ENCODE measurements around the gene SLC22A2.

Gene SLC22A2

DNA sequence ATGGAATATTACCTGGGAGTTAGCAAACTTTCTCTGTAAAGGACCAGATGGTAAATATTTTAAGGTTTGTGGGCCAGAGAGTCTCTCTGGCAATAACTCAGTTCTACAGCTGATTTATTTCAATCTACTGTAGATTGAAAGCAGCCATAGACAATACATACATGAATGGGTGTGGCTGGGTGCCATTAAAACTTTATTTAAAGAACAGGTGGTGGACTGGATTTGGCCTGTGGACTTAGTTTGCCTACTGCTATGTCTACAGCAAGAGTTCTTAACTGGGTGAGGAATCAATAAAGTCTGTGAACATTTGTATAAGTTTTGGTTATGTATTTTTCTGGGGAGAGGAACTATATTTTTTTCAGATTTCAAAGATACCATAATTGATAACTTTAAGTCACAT is 55.1 kb downstream of the SLC22A2 start:
- no peak for DNase-seq

DNA sequence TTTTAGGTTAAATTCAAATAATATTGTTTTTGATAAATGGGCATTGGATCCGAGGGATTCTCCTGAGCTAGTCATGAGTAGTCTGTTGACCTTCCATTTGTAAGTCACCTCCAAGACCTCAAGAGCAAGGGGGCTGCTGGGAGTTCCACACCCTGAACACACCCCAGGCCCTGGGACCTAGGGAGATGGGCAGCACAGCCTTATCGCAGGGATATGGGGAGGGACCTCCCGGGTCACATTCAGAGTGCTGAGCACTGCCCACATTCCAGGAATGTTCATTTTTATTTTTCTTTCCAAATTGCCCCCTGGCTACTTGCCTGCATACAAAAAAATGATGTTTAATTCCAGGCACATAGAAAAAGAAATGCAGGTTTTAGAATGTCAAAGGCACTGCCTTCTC is 55.5 kb downstream of the SLC22A2 start:
- DNase-seq: no peak

DNA sequence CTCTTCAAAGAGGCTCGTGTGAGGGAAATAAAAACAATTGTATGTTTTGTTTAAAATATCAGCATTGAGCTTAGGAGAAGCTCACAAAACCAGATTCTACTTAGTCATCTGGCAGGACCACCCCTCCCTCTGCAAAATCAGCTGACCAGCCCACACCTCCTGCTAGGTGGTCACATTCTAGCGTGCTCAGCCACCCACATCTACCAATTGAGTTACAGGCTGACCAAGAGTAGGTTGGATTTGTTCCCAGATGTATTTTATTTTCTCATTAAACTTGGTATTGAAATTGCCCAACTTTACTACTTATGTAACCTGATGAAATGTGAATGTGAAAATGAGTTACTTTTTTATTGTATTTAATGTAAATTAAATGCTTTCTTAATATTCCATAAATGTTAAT is 56.2 kb downstream of the SLC22A2 start:
- no peak for DNase-seq

DNA sequence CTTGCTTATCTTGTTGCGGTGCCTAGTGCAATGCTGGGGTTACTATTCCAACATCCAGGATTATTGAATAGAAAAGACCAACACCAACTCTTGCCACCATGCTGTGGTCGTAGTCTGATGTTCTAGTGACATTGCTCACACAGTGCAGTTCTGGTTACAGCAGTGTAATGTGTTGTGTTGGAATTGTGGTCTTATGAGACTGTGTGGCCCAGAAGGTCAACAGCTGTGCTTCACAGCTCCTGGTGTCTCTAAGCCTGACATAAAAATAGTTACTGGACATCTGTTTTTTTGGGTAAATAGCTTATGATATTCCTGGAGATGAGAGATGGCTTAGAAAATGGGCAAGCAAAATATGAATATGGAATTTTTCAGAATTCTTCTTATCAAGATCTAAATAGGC is 57.6 kb downstream of the SLC22A2 start:
- DNase-seq: no peak

DNA sequence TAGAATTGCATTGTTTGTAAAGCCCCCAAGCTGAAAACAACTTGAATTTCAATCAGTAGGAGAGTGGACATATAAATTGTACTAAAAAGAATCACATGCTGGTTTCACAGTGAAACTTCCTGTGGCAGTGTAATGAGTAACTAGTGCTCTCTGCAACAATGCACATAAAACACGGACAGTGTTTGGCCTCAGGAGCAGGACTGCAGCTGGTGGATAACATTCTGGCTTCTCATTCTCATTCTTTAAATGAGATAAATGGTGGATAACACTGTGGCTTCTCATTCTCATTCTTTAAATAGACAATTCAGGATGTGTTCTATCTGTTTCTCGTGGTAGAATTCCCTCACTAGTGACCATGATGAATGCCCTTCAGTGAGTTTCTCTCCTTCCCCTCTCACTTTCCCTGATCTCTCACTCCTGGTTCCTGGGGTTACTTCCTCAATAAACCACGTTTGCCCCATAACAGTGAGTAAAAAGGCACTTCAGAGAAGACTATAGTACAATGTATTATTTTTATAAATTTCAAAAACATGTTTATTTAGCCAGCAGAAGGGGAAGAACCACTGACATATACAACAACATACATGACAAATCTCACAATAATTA is 59.9 kb downstream of the SLC22A2 start:
- no peak for DNase-seq

DNA sequence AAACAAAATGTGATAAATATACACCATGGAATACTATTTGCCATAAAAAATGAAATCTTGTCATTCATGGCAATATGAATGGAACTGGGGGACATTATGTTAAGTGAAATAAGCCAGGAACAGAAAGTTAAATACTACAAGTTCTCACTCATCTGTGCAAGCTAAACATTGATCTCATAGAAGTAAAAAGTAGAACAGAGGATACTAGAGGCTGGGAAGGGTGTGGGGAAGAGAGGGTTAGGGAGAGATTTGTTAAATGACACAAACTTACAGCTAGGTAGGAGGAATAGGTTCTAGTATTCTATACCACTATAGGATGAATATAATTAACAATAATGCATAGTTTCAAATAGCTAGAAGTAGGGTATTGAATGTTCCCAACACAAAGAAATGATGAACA is 61.0 kb downstream of the SLC22A2 start:
- DNase-seq: no peak

DNA sequence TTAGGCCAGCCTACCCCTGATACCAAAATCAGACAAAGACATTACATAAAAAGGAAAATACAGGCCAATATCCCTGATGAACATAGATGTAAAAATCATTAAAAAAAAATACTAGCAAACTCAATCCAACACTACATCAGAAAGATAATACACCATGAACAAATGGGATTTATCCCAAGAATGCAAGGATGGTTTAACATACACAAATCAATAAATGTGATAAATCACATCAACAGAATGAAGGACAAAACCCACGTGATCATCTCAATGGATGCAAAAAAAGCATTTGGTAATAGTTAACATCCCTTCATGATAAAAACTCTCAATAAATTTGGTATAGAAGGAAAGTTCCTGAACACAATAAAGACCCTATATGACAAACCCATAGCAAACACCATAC is 63.8 kb downstream of the SLC22A2 start:
- DNase-seq: no peak

DNA sequence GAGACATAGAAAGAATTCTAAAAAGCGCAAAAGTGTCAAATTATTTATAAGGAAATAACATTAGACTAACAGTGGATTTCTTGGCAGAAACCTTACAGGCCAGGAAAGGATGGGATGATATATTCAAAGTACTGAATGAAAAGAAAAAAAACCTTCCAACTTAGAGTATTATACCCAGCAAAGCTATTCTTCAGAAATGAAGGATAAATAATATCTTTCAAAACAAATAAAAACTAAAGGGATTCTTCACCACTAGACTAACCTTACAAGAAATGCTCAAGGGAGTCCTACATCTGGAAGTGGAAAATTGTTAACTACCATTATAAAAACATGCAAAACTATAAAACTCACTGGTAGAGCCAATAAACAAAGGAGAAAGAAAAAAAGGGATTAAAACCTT is 65.8 kb downstream of the SLC22A2 start:
- no peak for DNase-seq

DNA sequence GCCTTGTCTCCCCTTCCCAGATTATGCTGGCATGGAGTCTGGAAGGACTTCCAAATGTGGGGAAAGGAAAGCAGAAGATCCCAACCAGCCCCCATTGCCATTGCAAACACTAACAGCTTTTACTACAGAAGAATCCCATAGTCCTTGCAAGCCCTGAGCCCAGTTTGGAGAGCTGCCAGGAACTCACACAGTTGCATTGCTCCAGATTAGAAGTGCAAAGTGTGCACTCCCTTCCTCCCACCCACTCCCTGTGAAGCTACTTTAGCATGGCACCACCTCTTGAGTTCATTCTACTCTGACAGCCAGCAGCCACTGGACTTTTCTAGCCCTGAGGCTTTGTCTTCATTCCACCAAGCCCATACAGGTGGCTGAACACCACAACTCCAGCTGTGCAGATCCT is 67.6 kb downstream of the SLC22A2 start:
- DNase-seq: no peak

DNA sequence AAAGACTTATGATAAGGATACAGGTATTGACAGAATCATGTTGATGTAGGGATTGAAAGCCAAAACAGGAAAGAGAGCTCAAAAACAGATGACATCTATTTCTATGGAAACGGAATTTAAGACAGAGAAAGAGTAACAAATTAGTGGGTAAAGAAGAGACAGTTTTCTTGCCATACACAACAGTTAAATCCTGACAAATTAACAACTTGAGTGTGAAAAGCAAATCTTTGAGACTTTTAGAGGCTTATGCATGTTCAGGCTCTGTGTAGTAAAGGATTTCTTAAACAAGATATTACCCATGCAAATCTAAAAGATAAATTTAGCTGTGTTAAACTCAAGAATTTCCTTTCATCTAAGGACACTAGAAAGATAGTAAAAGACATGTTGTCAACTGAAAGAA is 68.5 kb downstream of the SLC22A2 start:
- DNase-seq: no peak

DNA sequence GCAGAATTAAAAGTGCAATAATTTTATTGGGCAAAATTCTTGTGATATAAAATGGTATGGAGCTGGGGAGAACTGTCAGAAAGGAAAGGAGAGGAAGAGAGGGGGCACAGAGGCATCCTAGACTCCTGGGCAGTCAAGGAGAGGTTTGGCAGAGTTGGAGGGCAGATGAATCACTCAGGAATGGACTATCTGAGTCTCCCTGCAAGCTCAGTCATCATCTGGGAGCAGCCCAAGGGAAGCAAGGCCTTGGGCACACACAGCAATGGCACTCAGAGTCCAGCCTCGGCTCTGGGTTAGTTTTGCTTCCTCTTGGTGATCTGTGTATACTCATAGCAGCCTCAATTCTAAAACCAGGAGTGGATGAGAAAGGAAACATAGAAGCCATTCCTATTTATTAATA is 69.8 kb downstream of the SLC22A2 start:
- DNase-seq: no peak

DNA sequence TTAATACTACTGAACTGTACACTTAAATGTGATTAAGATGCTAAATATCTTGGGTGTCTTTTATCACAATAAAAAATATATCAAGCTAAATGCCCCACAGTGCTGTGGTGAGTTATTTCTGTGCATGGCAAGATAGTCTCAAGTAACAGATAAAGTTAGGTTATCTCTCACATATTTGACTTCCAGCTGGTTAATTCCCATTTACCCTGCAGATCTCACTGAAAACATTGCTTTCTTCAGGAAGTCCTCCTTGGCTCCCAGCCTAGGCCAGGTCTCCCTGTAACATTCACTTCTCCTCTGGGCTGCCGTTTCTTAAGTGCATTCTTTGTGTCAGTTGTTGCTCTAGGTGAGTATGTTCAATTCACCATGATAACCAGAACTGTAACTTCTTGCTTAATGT is 77.9 kb downstream of the SLC22A2 start:
- DNase-seq: no peak

DNA sequence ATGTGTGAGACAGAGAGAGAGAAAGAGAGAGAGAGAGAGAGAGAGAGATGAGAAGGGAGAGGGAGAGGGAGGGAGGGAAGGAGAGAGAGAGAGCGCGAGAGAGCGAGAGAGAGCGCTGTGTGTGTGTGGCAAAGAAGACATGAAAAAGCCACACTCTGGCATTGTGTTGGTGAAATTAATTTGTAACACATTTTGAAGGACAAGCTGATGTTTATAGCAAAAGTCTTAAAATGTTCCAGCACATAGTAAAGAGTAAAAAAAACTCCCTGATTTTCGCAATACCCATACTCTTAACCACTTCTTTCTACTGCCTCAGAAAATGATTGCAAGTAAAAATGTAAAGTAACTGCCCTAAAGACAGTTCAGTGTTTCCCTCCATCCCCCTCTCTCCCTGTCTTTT is 80.3 kb downstream of the SLC22A2 start:
- no peak for DNase-seq

DNA sequence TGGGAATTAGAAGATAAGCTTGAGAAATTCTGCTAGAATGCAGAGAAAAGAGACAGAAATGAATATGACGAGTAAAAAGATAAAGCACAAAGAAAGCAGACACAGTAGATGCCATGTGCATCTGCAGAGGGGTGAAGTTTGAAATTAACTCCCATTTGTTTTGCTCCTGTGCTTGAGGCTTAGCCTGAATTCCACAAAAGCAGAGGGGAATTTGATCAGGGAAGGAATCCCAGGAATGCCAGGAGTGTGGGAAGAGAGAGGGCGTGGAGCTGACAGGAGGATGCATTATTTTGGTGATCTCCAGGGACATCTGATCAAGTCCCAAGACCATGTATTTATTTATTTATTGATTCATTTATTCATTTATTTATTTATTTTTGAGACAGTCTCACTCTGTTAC is 81.4 kb downstream of the SLC22A2 start:
- DNase-seq: no peak

DNA sequence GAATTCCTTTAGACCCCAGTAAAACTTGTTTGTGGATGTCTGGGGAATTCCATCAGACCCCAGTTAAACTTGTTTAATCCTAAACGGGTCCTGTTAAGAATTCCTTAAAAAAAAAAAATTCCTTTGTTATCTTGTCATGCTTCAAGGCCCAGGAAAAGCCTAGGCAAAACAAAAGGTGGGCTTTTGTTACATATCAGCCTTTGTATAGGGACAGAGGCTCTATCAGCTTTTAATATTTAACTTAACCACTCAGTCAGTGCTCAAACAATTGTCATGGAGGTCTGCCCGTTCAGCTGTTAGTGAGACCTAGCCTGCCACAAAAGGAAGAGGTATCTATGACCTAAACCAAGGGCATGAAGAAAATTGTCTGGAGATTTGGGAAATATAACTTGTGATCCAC is 83.9 kb downstream of the SLC22A2 start:
- DNase-seq: no peak

DNA sequence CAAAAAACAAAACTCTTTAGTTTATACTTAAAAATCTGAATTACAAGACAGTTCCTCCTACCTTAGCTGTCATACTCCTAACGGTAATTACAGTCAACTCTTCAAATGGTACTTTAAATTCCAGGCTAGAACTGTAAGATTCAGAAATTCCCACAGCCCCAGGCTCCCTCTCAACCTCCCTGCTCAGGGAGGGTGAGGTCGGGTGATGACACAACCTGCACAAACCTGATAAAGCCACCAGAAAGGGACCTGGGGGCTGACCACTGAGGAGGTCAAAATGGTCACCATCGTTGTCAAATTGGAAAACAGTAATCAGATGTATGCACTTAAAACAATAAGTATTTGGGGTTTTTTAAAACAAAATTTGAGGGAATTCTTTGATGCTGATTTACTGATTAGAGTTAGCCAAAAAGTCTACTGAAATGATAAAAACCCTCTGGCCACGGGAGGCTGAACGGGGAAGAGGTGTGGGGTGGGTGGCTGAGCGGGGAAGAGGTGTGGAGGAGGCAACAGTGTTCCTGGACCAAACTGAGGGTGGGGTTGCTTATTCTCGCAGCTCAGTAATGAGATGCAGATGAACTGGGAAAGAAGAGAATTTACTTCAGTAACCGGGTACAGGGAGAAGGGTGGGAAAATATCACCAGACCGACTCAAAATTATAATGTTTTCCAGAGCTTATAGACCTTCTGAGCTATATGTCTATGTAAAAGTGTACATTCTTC is 84.7 kb downstream of the SLC22A2 start:
- no peak for DNase-seq

DNA sequence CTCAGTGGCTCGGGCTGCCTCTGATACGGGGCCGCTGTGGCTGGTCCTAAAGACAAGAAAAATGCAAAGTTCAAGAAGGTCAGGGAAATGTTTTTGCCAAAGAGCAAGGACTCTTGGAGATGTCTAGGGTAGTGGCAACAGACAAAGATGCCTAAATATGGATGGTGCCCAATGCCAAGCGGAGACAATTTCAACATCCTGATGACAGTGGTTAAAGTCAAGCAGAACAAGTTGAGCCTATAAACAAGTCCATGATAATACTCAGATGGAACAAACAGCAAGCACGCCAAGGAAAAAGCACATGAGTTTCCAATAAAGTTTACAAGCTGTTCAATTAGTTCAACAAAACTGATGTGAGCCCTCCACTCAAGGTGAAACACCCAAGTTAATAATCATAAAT is 85.9 kb downstream of the SLC22A2 start:
- no peak for DNase-seq

DNA sequence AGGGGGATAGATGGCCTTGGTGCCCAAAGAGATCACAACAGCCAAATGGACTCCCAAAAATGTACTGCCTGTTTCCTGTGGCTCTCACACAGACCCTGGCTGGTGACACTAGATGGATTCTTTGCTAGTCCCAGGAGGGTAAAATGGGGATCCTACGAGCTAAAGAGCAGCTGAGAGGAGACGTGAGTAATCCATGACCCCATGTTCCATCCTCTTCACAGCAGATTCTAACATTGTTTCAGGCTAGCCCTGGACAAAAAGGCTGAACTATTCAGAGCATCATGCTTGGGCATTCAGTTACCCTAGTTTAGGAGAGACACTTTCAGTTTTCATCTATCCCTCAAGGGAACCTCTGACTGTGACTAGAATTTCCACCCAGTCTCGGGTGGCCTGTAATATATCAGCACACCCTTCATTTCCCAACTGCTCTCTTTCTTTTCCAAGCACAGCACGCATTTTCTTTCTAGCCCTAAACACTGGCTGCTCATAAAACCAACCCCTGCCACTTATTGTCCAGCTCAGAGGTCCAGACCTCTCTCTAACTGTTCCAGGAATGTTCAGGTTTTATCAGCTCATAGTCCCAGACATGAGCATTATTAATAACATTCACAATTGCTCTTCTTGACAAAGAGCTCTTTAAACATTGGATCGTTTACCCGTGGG is 88.5 kb downstream of the SLC22A2 start:
- no peak for DNase-seq

DNA sequence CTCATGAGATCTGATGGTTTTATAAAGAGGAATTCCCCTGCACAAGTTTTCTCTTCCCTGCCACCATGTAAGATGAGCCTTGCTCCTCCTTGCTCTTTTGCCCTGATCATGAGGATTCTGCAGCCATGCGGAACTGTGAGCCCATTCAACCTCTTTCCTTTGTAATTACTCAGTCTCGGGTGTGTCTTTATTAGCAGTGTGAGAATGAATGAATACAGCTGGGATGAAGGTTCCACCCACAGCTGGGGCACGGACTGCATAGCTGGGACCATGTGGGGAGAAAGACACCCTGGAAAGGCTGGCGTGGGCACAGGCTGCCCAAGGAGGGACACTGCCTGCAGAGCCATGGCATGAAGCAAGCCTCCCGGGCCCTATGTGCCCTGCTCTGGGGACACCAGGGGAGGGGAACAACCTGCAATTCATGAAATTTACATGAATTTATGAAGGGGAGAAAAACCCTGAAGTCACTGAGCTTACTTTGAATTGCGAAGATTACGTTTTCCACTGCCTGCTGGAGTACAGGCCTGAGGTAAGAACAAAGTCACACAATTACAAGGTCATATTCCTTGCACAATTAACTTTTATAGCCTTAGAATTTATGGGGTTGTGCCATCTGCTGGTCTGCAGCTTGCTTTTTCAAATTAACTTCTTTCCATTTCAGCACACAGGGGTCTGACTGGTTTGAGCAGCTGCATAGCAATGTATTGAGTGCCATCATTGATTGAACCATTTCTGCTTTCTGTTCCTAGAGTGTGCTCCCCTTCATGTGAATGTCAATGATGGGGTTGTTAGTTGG is 90.8 kb downstream of the SLC22A2 start:
- DNase-seq: no peak

All from 8988T (cell line).